Measurements from ENCODE around the gene BOD1L1. TPM values are rescaled to one million over a fixed set of nuclear protein-coding genes. Genes with fewer than 3 reads are reported as not detected.

Gene BOD1L1
- total RNA-seq, 1 experiment from 2014 or later, result 11.4 TPM

GRCh38 chr4:13542577-13543031 lies 84.9 kb downstream of the BOD1L1 start:
- Histone ChIP-seq H3K4me3 (ENCODE audit: insufficient read depth, low read depth, low read length) (no peak overlapping the region; the same call in 1 of the 2 replicates), H3K27me3 (ENCODE audit: control insufficient read depth, insufficient read depth, low read length) (peaks cover 97% of the 10 kb centered on the region), H3K36me3 (replicated peaks; ENCODE audit: control insufficient read depth, insufficient read depth, low read length) (no peaks in the 10 kb centered on the region)
- no peak for DNase-seq

- Histone ChIP-seq H3K27me3 (ENCODE audit: control insufficient read depth, insufficient read depth, low read length) (peaks cover 97% of the 10 kb centered on the region), H3K4me3 (ENCODE audit: insufficient read depth, low read depth, low read length) (peak overlapping the region; percentile 16), H3K36me3 (replicated peaks; ENCODE audit: control insufficient read depth, insufficient read depth, low read length) (no peaks in the 10 kb centered on the region)
- DNase-seq, result peak; percentile 81
Measured at GRCh38 chr4:13541720-13542576, 85.6 kb downstream of the BOD1L1 start.

DNA sequence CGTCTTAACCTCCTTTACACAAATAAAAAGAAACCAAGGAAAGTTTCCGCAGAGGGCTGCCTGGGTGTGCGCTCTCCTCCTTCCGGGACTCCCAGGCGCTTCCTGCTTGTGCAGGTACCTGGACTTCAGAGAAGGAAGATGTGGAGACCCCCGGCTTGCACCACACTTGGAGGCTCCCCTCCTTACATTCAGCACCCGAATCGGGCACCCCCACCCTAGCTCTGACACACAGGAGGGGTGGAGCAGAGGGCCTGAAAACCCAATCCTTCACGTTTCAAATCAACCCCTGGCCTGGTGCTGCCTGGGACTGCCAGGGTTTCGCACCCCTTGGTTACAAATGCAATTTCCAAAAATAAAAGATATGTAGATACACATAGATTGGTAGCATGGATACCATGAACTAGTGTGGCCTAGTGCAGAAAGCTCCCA lies 86.3 kb downstream of the BOD1L1 start:
- H3K36me3 ChIP-seq (replicated peaks; ENCODE audit: control insufficient read depth, insufficient read depth, low read length), result no peaks in the 10 kb centered on the region
- DNase-seq, result peak; percentile 58
- peaks cover 97% of the 10 kb centered on the region for H3K27me3 ChIP-seq (ENCODE audit: control insufficient read depth, insufficient read depth, low read length)
- no peak overlapping the region for H3K4me3 ChIP-seq (ENCODE audit: insufficient read depth, low read depth, low read length)

DNA sequence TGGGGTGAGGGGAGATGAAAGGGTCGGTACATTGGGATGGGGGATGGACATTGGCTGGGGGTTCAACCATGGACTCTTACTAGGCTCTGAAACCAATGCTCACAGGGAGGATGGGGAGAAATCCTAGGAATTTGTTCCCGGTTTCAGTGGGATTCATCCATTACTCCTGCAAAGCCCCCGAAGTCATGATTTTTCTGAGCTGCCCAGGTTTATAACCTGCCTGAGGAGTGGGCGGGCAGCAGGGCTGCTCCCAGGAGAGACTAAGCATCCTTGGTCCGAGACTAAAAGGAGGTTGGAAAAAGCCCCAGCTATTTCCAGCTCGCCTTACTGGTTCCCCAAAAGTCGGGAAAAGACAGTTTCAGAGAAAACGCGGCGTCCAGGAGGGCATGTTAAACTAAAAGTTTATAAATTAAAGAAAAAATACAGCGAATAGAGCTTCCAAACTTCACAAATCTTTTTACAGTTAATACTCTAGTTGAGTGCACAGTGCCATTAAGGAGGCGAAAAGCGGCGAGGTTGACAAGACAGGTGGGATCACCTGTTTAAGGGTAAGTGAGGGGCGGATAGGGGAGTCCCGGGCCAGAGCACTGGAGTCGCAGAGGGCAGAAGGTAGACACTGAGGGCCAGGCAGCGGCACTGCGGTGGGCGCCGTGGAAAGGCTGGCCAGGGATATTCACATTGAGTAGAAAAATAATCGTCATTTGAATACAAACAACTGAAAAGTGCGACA lies 86.9 kb downstream of the BOD1L1 start:
- peak; percentile 64 for DNase-seq
- H3K36me3 ChIP-seq (replicated peaks; ENCODE audit: control insufficient read depth, insufficient read depth, low read length), result no peaks in the 10 kb centered on the region
- H3K4me3 ChIP-seq (ENCODE audit: insufficient read depth, low read depth, low read length), result no peak overlapping the region
- peaks cover 97% of the 10 kb centered on the region for H3K27me3 ChIP-seq (ENCODE audit: control insufficient read depth, insufficient read depth, low read length)

GRCh38 chr4:13539619-13540445 lies 87.7 kb downstream of the BOD1L1 start:
- H3K4me3 ChIP-seq (ENCODE audit: insufficient read depth, low read depth, low read length), result no peak overlapping the region
- no peaks in the 10 kb centered on the region for H3K36me3 ChIP-seq (replicated peaks; ENCODE audit: control insufficient read depth, insufficient read depth, low read length)
- H3K27me3 ChIP-seq (ENCODE audit: control insufficient read depth, insufficient read depth, low read length), result peaks cover 99% of the 10 kb centered on the region
- DNase-seq, result peak; percentile 75

DNA sequence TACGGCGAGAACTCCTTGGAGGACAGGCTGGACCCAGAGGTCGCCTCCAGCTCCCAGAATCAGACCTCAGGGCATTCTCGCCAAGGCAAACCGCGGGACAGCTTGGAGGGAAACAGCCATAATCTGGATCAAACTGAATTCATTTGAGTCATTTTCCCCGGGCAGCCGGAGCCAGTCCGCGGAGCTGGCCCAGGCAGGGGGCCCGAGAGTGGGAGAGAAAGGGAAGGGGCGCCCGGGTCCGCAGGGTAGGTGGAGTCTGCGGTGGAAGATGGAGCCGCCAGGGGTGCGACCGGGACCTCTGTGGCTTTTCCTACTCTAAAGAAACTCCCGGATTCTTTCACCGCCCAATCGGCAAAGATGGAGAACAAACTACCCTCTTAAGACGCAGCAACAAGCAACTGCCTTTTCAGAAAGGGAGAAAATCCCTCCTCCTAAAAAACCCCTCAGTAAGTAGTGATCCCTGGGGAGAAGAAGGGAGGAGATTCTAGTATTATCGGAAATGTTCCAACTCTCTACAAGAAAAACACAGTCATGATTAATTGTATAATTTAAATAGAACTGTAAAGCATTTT lies 88.4 kb downstream of the BOD1L1 start:
- no peak overlapping the region for H3K4me3 ChIP-seq (ENCODE audit: insufficient read depth, low read depth, low read length)
- peaks cover 100% of the 10 kb centered on the region for H3K27me3 ChIP-seq (ENCODE audit: control insufficient read depth, insufficient read depth, low read length)

GRCh38 chr4:13538427-13538973 lies 89.0 kb downstream of the BOD1L1 start:
- peak; percentile 20 for DNase-seq
- Histone ChIP-seq H3K4me3 (ENCODE audit: insufficient read depth, low read depth, low read length) (no peak overlapping the region), H3K27me3 (ENCODE audit: control insufficient read depth, insufficient read depth, low read length) (peaks cover 100% of the 10 kb centered on the region), H3K36me3 (replicated peaks; ENCODE audit: control insufficient read depth, insufficient read depth, low read length) (no peaks in the 10 kb centered on the region)

More for the DNA sequence above, 88.4 kb downstream of the BOD1L1 start:
- no peaks in the 10 kb centered on the region for H3K36me3 ChIP-seq (replicated peaks; ENCODE audit: control insufficient read depth, insufficient read depth, low read length)
- DNase-seq, result peak; percentile 78

DNA sequence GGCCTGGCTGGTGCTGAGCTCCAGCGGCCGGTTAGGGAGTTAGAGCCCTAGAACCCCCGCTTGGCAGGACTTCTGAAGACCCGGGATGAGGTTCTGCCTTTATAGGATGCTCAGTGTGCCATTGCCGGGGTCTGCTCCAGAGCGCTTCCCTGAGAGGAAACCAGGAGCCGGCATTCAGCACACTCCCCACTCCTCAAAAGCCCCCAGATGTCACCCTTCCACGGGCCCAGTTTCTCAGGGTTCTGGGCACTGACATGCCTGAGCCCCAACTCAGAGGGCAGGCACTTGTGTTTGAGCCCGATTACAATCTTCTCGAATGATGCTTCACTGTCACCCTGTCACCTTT lies 89.7 kb downstream of the BOD1L1 start:
- no peak overlapping the region for H3K4me3 ChIP-seq (ENCODE audit: insufficient read depth, low read depth, low read length)
- peak; percentile 59 for DNase-seq

DNA sequence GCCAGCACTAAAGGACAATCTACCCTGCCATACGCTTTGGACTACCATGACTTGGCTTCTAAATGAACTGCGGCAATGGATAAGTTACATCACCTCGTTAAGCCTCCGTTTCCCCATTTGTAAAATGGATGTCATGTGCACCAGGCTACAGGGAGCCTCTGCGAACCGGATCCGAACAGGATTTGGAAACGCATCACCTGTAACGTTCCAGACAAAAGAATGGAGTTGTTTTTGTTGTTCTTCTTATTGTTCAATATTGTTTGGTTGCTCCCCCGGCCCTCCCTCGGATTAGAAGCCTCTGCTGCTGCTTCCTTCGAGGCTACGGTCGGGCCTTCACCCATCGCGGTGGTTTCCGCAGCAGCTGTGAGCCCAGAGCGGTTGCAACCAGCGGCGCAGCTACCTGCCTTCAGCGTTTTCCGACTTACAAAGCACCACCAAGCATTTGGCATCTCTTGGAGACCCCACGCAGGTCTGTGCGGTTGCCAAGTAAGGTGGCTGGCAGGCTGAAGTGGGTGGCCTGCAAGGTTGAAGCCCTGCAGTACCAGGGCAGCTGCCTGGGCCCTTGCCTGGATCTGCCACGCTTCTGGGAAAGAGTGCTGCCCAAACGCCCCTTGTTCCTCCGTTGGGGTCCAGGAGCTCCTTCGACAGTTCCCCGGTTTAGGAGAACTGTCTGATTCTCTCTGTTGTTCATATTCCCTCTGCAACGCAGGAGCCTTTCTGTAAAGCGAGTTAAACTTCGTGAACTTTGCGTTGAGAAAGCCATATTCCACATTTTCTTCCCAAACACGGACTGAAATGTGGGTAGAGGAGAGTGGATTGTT lies 90.3 kb downstream of the BOD1L1 start:
- Histone ChIP-seq H3K36me3 (replicated peaks; ENCODE audit: control insufficient read depth, insufficient read depth, low read length) (no peaks in the 10 kb centered on the region), H3K4me3 (ENCODE audit: insufficient read depth, low read depth, low read length) (no peak overlapping the region), H3K27me3 (ENCODE audit: control insufficient read depth, insufficient read depth, low read length) (peaks cover 100% of the 10 kb centered on the region)
- DNase-seq, result peak; percentile 52

More for the DNA sequence above, 89.7 kb downstream of the BOD1L1 start:
- Histone ChIP-seq H3K27me3 (ENCODE audit: control insufficient read depth, insufficient read depth, low read length) (peaks cover 100% of the 10 kb centered on the region), H3K36me3 (replicated peaks; ENCODE audit: control insufficient read depth, insufficient read depth, low read length) (no peaks in the 10 kb centered on the region)

- DNase-seq, result peak; percentile 33
- H3K36me3 ChIP-seq (replicated peaks; ENCODE audit: control insufficient read depth, insufficient read depth, low read length), result no peaks in the 10 kb centered on the region
- H3K27me3 ChIP-seq (ENCODE audit: control insufficient read depth, insufficient read depth, low read length), result peaks cover 99% of the 10 kb centered on the region
- H3K4me3 ChIP-seq (ENCODE audit: insufficient read depth, low read depth, low read length), result no peak overlapping the region
Measured at GRCh38 chr4:13536607-13537006, 90.9 kb downstream of the BOD1L1 start.

DNA sequence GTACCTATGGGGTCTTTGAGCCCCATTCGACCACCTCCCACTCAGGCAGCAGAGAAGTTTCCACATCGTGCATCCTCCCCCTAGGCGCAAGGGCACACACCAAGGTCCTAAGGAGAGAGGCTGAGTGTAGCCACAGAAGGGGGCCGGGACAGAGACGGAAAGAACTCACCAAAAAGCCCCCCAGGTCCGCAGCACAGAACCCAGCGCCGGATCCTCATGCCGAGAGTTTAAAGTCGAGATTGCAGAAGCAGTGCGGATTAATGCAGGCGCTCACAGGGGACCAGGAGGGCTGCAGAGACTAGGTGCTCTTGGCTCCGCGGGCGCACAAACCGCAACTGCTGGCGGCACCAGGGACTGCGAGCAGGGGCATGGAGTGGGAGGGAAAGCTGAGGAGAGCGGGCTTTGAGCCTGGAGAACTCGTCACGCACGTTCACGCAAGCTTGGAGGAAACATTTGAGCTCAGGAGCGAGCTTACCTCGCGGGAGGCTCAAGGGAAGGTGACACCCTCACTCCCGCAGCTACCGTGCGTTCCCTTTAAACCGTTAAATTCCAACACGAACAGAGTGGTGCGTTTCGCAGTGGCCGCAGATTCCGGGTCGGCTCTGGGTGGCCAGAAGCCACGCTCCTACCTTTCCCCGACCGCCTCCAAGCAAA lies 91.7 kb downstream of the BOD1L1 start:
- Histone ChIP-seq H3K27me3 (ENCODE audit: control insufficient read depth, insufficient read depth, low read length) (peaks cover 97% of the 10 kb centered on the region), H3K36me3 (replicated peaks; ENCODE audit: control insufficient read depth, insufficient read depth, low read length) (no peaks in the 10 kb centered on the region), H3K4me3 (ENCODE audit: insufficient read depth, low read depth, low read length) (peak overlapping the region; percentile 13; the same call in 1 of the 2 replicates)
- DNase-seq, result peak; percentile 78

DNA sequence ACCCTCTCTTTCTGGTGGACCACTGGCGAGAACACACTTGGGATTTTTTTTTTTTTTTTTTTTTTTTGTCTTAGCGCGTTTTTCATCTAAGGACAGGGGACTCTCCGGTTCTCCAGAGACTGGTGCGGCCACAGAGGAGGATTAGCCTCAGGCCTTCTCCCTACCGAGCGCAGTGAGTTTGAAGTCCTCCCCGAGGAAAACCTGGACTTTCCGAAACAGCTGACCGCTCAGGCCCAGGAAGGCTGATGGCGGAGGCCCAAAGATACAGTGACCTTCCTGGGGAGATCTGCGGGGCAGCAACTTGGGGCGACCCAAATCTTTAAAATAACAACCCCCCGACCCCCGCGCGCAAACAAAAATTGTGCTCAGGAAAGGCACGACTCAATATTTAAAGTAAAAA lies 92.4 kb downstream of the BOD1L1 start:
- Histone ChIP-seq H3K27me3 (ENCODE audit: control insufficient read depth, insufficient read depth, low read length) (peaks cover 96% of the 10 kb centered on the region), H3K4me3 (ENCODE audit: insufficient read depth, low read depth, low read length) (no peak overlapping the region), H3K36me3 (replicated peaks; ENCODE audit: control insufficient read depth, insufficient read depth, low read length) (no peaks in the 10 kb centered on the region)
- peak; percentile 73 for DNase-seq
